Adipose tissue (tissue), 3 donors: Measurements from ENCODE around the gene CBX4. TPM values are rescaled to one million over a fixed set of nuclear protein-coding genes. Genes with fewer than 3 reads are reported as not detected.
"Not testable (repeated sequence)": the region's sequence is repeated elsewhere in the genome, so short reads cannot be mapped to it uniquely, and the experiment has no call there.

Source experiments
- H3K27ac ChIP-seq: one replicate; pipeline ENCODE4 v1.5.1; 2013; ENCODE audit warnings: low read depth, low read length
- WGBS, 3 donors: extraction: QIAGEN DNeasy Blood & Tissue Kit; methylation state at CpG; one replicate each; pipeline ENCODE4 v1.1.7; 2013; 5-methylcytosine and 5-hydroxymethylcytosine counted together
- polyA plus RNA-seq, 3 donors: library from polyadenylated mRNA; stranded (reverse); fragments of 200-250 nt; gene quantifications; one replicate each; pipeline ENCODE4 v1.2.3, GENCODE V29; 2013
- donor health status: healthy with polysubstance abuse.
- donor health status: Bipolar disorder and iron deficiency.
- donor health status: healthy.

Gene CBX4
- polyA plus RNA-seq, 3 donors, result 6.3 to 10.6 (median 8.0) TPM

GRCh38 chr17:79862771-79863440 is 23.7 kb upstream of the CBX4 start:
- WGBS, 3 donors, result 68 to 75% (median 73%) methylated on average over 13 of the region's 13 CpGs
- H3K27ac ChIP-seq, result no peak overlapping the region

- 30 to 44% (median 42%) methylated on average over 5 of the region's 5 CpGs for WGBS, 3 donors
- no peak overlapping the region for H3K27ac ChIP-seq
These were observed 23.0 kb upstream of the CBX4 start for GRCh38 chr17:79862238-79862637.

- no peak overlapping the region for H3K27ac ChIP-seq
- 58 to 65% (median 59%) methylated on average over 26 of the region's 26 CpGs for WGBS, 3 donors
These were observed 22.4 kb upstream of the CBX4 start for GRCh38 chr17:79861413-79862216.

DNA sequence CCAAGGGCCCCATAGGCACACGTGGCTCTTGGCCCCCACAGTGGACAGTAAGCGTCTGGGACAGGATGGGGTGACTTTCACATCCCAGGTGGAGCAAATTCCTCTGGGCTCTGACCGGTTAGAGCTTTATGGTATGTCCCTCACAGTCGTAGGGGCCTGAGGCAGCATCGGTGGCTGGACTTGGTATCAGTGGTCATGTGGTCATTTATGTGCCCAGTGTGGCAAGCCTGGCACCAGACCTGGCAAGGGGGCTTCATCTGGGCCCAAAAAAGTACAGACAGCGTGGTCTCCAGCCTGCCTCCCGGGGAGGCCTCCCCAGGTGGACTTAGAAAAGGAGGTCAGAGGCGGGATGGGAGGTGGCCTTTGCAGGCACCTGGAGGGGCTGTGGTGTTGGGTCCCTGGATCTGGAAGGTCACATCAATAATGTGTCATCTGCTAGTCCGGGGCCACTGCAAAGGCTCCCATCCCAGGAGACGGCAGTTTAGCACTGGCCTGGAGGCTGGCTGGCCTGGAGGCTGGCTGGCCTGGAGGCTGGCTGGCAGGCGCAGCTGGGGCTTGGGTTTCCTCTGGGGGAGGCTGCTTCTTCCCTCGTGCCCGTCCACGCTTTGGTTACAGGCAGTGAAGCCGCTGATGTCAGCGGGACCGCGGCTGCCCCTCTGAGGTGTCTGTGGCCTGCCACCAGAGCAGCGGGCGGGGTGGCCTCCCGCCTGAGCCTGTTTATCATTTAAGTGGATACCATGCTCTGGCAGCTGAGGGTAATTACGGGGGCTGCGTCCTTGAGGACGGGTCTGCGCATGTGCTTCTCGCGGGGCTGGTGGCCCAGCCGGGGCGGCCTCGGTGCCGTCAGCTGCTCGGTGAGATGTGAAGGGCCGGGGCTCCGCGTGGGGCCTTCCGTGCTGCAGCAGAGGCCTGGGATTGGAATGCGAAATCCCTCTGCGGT is 20.7 kb upstream of the CBX4 start:
- H3K27ac ChIP-seq, result no peak overlapping the region
- WGBS, 3 donors, result 72 to 85% (median 83%) methylated on average over 37 to 38 of the region's 38 CpGs

DNA sequence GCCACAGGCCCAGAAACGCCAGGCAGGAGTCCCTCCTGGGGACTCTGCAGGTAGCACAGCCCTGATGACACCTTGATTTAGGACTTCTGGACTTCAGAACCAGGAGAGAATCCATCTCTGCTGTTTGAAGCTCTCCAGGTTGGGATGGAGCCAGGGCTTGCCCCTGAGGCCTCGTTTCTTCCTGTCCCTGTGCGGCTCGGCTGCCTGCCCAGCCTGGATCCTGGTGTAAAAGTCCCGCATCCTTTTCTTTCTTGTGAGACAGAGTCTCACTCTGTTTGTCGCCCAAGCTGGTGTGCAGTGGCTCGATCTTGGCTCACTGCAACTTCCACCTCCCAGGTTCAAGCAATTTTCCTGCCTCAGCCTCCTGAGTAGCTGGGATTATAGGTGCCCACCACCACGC is 17.9 kb upstream of the CBX4 start:
- WGBS, 3 donors, result 72 to 76% (median 75%) methylated on average over 8 of the region's 8 CpGs
- H3K27ac ChIP-seq, result no peak overlapping the region

GRCh38 chr17:79855331-79856124 is 16.3 kb upstream of the CBX4 start:
- 86 to 88% (median 86%) methylated on average over 21 of the region's 21 CpGs for WGBS, 3 donors
- no peak overlapping the region for H3K27ac ChIP-seq

DNA sequence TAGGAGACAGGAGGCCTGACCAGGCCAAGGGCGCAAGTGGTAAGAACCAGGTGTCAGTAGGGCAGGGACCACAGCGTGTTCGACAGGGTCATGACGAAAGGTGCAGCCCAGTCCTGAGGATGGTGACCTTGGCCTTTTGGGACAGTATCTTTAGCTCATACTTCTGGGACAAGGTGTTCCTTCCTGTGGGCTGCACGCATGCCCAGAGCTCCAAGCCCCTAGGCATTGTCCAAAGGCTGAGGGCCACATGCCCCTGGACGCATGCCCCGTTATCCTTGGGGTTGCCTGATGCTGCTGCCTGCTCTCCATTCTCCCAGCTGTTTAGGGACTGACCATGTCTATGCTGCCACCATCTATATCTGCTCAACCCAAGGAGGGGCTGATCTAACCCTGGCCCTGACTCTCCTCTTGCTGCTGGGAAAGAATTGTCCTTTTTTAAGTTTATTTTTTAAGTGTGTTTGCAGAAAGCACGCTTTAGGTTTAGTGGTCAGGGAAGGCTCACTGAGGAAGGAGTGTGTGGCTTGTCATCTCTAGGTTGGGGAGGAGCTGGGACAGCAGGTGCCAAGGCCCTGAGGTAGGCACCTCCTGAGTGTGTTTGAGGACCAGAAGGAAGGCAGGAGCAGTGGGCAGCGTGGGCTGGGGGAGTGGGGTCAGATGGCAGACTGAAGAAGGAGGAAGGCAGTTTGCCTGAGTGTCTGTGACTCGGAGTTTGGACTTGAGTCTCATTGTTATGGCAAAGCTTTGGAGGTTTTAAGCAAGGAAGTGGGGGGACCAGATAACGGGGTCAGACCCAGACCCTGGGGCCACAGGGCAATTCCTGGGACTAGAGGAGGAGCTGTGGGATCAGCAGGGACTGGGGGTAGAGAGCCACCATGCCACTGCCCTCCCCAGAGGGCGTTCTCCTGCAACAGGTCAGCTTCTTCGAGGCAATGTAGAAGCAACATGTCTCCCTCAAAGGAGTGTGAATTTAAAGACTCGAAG is 15.1 kb upstream of the CBX4 start:
- no peak overlapping the region for H3K27ac ChIP-seq
- WGBS, 3 donors, result 79 to 87% (median 80%) methylated on average over 14 of the region's 14 CpGs

DNA sequence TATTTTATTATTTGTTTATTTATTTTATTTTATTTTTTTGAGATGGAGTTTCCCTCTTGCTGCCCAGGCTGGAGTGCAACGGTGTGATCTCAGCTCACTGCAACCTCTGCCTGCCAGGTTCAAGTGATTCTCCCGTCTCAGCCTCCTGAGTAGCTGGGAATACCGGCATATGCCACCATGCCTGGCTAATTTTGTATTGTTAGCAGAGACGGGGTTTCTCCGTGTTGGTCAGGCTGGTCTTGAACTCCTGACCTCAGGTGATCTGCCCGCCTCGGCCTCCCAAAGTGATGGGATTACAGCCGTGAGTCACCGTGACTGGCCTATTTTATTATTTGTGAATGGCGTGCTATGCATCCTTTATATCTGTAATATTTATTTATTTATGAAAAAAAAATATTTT is 13.9 kb upstream of the CBX4 start:
- WGBS, 3 donors, result 82 to 88% (median 88%) methylated on average over 10 of the region's 10 CpGs

DNA sequence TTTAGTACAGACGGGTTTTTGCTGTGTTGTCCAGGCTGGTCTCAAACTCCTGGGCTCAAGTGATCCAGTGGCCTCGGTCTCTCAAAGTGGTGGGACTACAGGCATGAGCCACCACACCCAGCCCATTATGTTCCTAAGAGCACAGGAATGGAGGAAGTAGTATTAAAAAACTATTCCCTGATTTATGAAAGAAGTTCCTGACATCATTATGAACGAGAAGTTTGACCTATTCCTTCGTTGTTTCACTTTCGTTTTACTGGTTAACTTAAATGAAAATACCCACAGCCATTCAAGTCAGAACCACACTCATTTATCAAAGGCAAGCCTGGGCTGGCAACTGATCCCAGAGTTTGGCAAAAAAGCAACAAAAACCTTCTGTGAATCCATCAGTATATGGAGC is 13.5 kb upstream of the CBX4 start:
- no peak overlapping the region for H3K27ac ChIP-seq
- WGBS, 3 donors, result 2 to 31% (median 2%) methylated on average over 5 of the region's 5 CpGs

More for the DNA sequence above, 13.9 kb upstream of the CBX4 start:
- H3K27ac ChIP-seq, result not testable (repeated sequence)

DNA sequence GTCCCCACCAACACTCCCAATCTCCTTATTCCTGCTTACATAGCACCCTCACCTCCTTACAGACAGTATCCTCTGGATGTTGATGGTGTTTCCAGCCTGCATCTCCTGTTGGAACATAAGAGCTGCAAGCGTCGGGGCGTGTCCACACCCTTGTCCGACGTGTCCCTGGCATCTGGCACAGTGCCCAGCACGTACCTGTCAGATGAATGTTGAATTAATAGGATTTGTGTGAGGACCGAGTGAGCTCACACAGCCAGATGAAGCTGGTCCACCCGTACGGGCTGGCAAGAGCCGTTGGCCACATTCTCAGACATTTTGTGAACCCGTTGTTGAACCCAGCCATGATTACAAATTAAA is 12.2 kb upstream of the CBX4 start:
- WGBS, 3 donors, result 59 to 88% (median 85%) methylated on average over 11 of the region's 11 CpGs
- no peak overlapping the region for H3K27ac ChIP-seq

DNA sequence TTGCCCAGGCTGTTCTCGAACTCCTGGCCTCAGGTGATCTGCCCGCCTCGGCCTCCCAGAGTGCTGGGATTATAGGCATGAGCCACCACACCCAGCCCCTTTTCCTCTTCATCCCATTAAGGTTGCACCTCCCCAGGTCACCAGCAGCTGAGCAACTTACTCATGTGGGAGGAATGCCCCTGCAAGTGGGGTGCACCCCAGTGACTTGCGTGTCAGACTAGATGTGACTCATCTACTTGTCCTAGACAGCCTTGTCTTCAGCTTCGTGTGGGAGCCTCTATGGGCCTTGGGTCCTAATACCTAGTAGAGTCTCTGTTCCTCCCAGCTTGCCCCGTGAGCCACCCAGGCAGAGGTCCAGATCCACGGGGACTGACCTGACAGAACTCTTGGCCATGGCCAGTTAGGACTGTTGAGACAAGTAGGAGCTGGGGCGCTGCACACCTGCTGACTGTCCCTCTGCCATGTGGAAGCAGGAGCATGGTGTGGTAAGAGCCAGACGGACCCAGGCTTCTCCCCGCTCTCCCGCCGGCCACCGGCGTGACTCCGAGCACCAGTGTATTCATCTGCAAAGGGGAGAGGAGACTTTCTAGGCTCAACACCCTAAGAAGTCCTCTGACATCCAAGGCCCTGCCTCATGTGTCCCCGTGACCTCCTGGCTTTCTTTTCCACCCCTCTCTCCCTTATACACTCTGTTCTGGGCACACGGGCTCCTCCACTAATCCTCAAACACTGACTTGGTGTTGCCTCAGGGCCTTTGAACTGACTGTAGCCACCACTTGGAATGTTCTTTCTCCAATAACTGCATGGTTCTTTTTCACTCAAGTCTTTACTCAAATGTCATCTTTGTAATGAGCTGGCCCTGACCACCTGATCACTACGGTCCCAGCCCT is 11.6 kb upstream of the CBX4 start:
- 88 to 94% (median 91%) methylated on average over 18 of the region's 18 CpGs for WGBS, 3 donors
- no peak overlapping the region for H3K27ac ChIP-seq

- WGBS, 3 donors, result 75 to 89% (median 84%) methylated on average over 8 of the region's 8 CpGs
These were observed 10.7 kb upstream of the CBX4 start for GRCh38 chr17:79849953-79850352.

GRCh38 chr17:79848370-79848766 is 9.1 kb upstream of the CBX4 start:
- 77 to 82% (median 78%) methylated on average over 8 of the region's 8 CpGs for WGBS, 3 donors
- H3K27ac ChIP-seq, result no peak overlapping the region

More at GRCh38 chr17:79849953-79850352, 10.7 kb upstream of the CBX4 start:
- H3K27ac ChIP-seq, result no peak overlapping the region

DNA sequence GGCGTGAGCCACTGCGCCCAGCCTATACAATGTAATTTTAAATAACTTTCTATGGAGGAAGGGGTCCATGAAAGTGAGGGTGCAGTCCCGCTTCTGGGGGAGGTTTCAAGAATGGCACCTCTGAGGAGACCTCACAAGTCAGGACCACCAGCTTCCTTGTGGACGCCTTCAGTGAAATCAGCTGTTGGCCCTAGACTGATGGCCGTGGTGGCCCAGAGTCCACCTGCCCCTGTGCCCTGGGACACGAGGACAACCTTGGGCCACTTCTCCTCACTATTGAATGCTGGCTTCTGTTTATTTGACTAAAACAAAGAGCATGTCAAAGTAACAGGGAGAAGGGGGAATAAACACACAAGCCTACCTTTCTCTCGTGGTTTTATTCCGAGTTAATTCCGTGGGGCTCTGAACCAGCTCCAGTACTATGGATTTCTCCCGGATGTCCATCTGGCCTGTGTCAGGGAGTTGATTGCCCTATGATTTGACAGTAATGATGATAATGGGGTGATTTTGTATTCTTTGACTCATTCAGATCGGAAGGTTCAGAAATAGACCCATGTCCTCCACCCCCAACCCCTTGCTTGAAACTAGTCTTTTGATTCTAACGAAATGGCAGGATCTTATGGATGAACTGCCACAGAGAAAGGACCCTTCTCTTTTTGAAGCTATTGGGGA is 8.6 kb upstream of the CBX4 start:
- no peak overlapping the region for H3K27ac ChIP-seq
- WGBS, 3 donors, result 85 to 93% (median 87%) methylated on average over 12 of the region's 12 CpGs

GRCh38 chr17:79845601-79845949 is 6.3 kb upstream of the CBX4 start:
- H3K27ac ChIP-seq, result no peak overlapping the region
- 11 to 48% (median 16%) methylated on average over 7 of the region's 7 CpGs for WGBS, 3 donors
